CD4-positive, alpha-beta T cell treated with Interferon alpha-2 for 1 hour (primary cell): ENCODE measurements around the gene ARHGAP45.
"Not testable (repeated sequence)": the region's sequence is repeated elsewhere in the genome, so short reads cannot be mapped to it uniquely, and the experiment has no call there.

ENCODE experiments used
- DNase-seq, 2 donors: peaks; one replicate each; pipeline ENCODE4 v3.0.0-alpha.2; 2020 to 2022

ARHGAP45 gene

DNA sequence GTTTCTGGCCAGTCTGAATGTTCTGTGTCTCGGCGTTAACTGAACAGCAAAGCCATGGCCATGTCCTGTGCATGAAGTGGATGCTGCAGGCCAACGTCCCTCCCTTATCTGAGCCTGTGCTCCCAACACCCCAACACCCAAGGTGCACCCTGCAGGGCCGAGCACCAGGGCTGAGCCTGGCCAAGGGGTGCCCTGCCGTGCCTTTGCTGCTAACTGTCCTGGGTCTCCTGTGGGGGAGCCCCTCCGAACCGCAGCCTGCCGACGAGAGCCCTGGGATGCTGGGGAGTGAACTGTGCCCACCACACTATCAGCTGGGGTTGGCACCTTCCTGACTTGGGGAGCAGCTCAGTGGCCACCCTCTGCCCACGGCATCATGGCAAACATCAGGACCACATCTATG, 54.4 kb downstream of the ARHGAP45 start:
- no peak for DNase-seq

DNA sequence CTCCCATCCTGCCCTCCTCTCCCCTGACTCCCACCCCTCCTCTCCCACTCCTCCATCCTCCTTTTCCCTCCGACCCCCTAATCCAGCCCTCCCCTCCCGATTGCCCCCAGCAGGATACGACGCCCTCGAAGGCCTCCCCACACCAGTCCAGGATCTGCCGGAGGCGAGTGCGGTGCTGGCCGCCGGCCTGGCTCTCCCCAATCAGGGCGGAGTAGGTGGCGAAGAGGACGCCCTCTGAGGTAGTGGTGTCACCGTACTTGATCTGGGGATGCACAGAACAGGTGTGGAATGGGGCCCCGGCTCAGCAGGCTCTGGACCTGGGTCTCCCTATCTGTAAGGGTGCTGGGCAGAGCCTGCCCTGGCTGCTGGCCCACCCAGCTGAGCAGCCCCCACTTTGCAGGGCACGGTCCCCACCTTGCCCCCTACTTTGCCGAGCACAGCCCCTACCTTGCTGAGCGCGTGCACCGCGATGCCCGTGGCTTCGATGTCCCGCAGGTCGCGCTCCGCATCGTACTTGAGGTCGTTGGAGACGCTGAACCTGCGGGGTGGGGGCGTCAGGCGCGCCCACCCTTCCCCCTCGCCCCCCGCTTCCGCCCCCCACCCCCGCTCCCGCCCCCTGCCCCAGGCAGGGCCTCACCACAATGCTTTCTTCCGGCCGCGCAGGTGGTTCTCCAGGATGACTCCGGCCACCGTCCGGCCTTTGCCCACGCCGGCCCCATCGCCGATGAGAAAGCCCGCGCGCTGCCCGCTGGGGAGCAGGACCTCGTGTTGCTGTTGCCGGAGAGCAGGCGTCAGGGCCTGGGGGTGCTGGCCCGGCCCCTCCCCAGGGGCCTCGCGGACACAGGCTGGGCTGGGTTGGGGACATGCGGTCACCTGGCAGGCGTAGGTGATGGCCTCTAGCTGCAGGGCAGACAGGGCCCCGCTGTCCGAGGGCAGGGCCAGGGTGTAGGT, 55.3 kb downstream of the ARHGAP45 start:
- DNase-seq = no peak

DNA sequence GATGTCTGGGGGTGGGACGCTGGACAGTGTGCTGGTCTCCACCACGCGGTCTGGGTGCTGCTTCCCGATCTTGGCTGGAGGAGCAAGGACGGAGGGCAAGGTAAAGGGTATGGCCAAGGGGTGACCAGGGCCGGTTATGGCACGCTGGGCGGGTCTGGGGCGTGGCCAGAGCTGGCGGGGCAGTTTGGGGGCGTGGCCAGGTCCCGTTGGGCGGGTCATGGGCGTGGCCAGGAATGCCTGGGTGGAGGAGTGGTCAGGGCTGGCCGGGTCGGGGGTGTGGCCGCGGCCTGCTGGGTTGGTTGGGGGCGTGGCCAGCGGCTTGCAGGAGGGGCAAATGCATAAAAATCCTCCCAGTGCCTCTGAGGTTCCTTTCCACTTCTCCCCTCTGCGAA, 56.0 kb downstream of the ARHGAP45 start:
- DNase-seq = peak; percentile 47 to 53

DNA sequence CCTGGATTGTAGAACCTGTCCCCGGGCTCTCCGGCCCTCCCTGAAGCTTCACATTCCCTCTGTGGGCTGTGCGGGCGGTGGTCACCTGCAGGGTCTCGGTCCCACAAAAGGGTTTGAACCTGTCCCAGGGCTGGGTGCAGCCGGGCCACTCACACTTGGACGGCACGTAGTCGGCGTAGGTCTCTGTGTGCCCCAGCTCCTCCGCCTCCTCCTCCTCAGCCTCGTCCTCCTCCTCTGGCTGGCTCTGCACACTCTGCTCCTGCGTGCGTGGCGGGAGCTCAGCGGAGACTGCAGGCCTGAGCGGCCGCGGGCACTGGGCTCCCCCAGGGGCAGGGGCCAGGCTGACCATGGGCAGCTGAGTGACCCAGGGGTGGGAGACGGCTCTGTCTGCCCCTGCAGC, 56.4 kb downstream of the ARHGAP45 start:
- no peak for DNase-seq

DNA sequence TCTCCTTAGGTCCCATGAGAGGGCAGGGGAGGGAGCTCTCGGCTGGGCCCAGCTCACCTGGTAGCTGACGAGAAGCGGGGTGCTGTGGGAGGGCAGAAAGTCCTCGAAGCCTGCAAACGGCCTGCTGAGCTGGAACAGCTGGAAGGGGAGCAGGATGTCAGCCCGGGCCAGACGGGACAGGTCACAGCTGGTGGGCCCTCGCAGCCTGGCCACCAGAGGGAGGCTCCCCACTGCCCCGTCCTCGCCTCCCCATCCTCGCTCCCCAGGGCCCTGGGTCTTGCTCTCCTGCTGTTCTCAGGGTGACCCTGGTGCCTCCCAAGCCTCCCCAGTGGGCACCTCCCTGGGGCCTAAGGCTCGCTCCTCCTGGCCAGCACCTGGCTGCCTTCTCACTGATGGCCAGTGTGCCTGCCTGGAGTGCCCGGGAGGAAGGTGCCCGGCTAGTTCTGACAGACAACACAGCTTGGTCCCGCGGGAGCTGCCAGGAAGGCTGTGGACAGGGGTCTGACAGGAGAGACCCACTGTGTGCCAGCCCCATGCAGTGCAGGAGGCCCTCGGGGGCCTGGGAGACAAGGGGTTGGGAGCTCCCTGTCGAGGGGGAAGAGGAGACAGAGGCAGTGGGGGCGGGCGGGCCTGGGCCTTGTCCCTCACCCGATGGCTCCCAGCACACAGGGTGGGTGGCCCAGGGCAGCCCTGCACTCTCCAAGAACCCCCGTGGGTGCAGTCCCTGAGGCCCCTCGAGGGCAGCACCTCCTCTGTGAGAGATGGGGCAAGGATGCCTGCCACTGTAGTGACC, 57.1 kb downstream of the ARHGAP45 start:
- no peak for DNase-seq

DNA sequence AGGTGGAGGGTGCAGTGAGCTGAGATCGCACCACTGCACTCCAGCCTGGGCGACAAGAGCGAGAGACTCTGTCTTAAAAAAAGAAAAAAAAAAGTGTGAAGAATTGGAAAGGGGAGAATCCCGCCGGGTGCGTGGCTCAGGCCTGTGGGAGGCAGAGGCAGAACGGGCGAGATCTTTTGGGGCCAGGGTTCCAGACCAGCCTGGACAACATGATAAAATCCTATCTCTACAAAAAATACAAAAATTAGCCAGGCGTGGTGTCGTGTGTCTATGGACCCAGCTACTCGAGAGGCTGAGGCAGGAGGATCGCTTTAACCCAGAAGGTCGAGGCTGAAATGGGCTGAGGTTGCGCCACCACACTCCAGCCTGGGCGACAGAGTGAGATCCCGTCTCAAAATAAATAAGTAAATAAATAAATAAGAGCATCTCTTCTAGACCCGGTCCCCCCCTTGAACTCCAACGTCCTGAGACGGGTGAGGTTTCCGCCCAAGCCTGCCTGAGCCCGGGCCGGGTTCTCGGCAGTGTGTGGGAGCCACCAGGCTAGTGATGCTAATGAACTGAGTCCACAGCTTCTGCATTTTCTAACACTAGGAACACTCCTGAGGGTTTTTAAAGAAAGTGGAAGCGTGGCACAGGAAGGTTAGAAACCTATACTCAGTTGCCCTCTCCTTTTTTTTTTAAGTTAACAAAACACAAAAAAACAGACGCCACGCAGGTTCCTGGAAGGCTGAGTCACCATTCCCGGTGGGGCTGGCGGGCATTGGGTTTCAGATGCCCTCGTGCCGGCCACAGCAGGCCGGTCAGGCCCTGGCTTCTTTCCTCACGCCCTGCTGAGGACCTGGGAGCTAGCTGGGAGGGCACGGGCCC, 58.9 kb downstream of the ARHGAP45 start:
- DNase-seq = no peak

DNA sequence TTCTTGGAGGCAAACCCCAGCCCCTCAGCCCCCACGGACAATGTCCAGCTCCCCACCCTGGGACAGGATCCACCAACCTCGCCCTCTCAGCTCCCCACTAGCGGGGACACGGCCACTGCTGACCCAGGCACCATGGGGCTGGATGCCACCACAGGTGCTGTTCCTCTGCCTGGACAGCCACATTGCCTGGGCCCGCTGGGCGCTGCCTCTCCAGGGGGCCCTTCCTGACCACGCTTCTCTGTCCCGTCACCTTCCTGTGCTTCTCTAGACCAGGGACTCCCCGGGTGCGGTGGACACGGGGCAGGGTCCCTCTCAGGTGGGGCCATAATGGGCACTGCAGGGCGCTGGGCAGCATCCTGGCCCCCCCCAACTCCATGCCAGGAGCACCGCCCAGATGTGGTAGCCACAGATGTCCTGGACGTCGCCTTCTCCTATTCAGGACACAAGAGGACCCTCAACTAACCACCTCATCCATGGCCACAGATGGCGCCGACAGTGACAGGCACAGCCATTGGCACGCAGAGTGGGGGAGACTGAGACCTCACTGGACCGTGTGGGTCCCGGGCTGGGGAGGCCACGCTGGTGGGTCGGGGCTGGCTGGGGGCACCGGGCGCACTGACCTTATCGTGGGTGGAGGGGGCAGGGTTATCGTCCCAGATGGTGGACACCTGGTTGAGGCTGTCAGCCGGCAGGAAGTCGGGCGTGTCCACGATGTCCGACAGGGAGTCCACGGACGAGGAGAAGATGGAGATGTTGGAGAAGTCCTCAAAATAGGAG, 60.2 kb downstream of the ARHGAP45 start:
- DNase-seq = no peak

DNA sequence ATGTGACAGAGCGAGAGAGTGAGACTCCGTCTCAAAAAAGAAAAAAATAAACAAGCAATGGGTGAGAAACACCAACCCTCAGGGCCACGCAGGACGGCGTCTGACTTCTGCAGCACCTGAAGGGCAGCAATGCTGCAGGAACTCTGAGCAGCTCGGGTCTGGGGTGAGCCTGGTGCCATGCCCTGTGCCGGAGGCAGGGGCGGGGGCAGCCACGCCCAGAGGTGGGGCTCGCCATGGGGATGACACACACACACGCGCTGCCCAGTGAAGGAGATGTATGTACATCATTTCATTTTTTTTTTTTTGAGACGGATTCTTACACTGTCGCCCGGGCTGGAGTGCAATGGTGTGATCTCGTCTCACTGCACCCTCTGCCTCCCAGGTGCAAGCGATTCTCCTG, 61.1 kb downstream of the ARHGAP45 start:
- DNase-seq = no peak

DNA sequence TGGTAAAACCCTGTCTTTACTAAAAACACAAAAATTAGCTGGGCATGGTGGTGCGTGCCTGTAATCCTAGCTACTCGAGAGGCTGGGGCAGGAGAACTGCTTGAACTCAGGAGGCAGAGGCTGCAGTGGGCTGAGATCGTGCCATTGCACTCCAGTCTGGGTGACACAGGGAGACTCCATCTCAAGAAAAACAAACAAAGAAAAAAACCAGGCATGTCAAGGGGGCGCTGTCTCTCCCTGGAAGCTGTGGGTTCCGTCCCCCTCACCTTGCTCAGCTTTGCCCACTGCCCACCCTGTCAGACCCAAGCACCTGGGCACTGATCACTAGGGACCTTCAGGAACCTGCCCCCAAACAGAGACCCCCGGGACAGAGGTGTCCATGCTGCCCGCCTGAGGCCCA, 62.1 kb downstream of the ARHGAP45 start:
- not testable (repeated sequence) for DNase-seq

DNA sequence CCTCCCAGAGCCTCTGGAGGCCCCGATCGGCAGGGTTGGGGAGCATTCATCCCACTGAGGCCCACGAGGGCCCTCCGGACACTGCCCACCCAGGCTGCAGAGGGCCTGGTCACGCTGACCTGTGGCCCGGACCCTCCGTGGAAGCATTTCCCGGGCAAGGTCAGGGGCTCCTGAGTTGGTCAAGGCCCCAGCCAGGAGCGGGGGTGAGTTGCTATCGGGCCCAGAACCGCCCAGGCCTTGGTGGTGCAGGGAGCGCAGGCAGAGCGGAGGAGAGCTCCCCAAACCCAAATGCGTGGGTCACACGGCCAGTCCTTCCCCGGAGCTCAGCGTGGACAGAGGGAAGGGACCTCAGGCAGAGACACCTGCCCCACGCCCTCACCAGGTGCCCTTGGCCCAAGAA, 62.6 kb downstream of the ARHGAP45 start:
- DNase-seq = no peak

DNA sequence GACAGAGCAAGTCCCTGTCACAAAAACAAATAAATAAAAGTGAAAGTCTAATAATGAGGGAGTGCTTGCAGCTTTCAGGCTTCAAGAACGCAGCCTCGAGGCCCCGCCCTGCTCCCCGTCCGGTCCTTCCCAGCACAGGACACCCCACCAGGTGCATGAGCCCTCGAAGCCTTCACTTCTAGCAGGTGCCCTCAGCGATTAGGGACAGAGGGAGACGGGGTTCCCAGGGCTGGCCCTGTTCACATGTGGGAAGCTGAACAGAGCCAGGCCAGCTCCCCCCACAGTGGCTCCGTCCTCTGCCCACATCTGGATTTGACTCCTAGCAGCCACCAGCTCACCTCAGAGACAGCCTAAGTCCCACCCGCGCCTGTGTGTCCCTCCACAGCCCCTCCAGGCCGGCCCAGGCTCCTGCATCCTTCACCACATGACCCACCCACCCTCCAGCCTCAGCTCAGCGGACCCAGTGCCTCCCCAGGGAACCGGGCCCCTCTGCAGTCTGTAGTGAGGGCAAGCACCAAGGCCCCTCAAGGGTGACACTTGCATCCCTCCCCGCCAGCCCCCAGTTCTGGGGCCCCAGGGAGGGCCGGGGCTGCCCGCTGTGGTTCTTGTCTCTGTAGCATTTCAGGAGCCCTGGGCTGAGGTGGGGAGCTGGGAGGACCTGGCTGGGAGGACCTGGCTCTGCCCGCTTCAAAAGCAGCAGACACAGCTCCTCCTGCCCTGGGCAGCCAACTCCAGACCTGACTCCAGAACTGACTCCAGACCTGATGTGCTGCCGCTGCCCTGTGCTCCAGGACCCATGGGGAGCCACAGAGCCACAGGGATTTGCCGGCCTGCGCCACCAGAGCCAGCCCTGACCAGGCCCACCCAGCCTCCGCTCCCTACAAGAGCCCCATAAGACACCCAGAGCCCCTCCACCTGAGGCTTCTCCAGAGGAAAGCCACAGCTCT, 64.1 kb downstream of the ARHGAP45 start:
- DNase-seq = peak; percentile 71 to 82

DNA sequence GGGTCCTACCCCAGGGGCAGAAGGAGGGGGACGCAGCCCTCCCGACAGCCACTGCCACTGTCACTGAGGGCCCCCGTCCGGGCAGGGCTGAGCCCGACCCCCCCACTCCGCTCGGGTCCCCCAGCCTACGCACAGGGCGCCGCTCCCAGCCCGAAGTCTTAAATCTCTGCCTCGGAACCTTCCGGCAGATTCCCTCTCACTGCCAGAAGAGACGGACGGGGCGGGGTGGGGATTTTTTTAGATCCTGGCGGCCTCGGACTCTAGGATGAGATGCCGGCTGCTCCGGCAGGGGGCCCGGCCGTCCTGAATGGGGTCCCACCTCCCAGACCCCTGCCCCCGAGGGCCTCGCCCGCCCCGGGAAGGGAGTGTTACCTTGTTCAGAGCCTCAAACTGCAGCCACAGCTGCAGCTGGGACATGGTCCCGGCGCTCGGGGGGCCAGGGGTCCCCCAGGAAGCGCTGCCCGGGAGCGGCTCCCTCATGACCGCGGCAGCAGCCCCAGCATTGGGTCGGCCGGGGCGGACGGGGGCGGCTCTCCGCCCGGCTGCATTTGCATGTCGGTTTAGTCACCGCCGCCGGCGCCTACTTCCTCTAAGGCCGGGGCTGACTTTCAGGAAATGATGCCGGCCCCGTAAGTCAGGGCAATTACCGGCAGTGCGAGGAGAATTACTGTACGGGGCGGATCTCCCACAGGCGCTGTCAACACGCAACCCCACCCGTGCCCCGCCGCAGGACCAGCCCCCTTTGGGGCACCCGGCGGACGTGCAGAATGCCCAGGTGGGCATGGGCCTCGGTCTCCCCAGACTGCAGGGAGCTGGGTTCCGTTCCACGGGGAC, 65.0 kb downstream of the ARHGAP45 start:
- DNase-seq = peak; percentile 97

DNA sequence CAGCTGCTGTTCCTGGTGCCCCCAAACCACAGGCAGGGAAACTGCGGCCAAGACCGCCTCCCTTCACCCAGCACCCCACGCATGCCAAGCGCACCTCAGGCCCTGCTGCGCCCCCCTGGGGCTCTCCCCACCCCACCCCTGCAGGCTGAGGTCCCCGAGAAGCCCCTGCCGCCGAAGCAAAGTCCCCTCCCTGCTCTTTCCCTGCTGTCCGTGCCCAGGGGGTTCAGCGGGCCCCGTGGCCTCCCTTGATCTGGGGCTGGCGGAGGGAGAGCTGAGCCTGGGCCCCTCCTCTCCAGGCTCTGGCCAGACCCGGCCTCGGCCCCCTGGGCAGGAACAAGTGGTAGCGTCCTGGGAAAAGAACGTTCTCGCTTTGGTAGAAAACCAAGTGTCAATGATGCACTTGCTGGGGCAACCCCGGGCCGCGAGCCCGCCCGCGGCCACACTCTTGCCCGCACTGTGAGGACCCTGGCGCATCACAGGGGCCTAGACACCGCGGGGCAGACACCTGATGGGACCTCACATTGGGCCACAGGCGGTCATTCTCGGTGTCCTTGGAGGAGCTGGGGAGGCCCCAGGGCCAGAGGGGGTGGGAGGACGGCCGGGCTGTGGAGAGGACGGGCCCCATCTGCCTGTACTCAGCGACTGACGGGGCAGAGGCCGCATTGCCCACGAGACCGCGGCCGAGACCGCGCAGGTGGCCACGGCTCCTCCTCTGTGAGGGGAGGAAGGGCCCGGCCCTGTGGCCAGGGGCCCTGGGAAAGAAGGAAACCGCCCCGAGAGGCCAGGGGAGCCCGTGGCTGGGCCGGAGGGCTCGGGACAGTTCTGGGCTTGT, 65.8 kb downstream of the ARHGAP45 start:
- DNase-seq = peak; percentile 60 to 67

DNA sequence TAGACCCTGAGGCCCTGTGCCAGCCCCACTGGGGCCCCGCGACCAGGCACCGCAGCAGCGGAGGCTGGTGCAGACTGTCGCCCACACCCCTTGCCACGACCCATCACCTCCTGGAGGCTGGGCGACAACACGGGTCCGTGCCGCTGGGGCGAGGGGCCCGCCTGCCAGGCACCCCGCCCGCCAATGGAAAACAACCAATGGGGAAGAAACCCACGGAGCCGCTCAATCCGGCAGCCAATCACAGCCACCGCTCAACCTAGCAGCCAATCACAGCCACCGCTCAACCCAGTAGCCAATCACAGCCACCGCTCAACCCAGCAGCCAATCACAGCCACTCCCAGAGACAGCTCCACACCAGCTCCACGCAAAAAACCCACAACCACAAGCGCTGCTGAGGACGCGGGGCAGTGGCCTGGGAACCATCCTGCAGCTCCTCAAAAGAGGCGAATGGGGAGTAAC, 66.5 kb downstream of the ARHGAP45 start:
- peak; percentile 89 to 93 for DNase-seq

DNA sequence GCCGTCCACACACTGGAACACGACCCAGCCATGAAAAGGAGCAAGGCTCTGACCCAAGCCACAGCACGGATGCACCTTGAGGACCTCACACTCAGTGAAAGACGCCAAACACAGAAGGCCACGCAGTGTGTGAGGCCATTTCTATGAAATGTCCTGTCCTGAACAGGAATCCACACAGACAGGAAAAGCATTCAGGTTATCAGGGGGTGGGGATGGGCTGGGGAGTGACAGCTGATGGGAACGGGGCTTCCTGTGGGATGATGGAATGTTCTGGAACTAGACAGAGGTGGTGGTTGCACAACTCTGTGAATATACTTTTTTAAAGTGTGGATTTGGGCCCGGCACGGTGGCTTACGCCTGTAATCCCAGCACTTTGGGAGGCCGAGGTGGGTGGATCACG, 67.5 kb downstream of the ARHGAP45 start:
- DNase-seq = no peak

DNA sequence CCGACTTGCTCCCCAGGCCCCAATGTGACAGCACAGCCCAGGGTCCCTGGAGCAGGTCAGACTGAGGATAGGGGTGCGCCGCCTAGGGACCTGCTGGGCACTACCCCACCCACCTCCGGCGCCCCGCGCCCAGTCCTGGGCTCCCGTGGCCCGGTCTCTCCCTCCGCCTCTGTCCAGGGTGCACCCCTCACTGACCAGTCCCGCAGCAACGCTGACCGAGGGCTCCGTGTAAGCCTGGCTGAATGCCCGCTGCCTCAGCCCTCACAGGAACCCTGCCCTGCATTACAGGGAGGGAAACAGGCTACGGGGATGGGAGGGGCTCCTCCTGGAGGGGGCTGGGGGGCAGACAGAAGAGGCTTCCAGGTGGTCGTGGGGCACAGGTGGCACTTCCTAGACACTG, 68.5 kb downstream of the ARHGAP45 start:
- no peak for DNase-seq

DNA sequence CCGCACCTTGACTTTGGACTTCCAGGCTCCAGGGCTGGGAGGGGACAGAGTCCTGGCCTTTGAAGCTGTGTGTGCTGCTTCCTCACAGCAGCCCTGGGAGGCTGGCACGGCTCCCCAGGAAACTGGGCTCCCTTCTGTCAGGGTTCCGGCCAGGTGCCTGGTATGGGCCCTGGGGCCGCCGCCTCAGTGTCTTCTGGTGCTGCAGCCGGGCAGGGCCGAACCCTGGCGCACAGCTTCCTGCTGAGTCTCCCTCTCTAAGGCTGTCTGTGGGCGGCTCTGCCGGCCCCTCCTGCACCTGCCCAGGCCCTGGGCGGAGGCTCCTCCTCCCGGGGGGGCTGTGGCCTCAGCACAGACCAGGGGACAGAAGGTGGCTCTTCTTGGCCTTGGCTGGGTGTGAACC, 69.2 kb downstream of the ARHGAP45 start:
- DNase-seq = no peak
